Uterus (tissue), 4 donors: Measurements from ENCODE around the gene NHERF1. TPM values are rescaled to one million over a fixed set of nuclear protein-coding genes. Genes with fewer than 3 reads are reported as not detected.

Source experiments
- DNase-seq, 2 donors: peaks; one replicate each; pipeline ENCODE4 v3.0.0-alpha.2; 2019 to 2020
- H3K27ac ChIP-seq, 2 donors: fragments of 200-600 bp; sonication (generic); 1 replicate in 1 of 2; 2 replicates in 1 of 2; pipeline ENCODE4 v1.5.1; 2016 to 2018
- H3K27me3 ChIP-seq, 2 donors: fragments of 200-600 bp; sonication (generic); one replicate each; pipeline ENCODE4 v1.5.1; 2018 to 2019; ENCODE audit warnings: control low read depth in 1 of 2
- H3K36me3 ChIP-seq, 2 donors: fragments of 200-600 bp; sonication (generic); one replicate each; pipeline ENCODE4 v1.5.1; 2019; ENCODE audit warnings: control low read depth in 1 of 2
- H3K4me1 ChIP-seq, 2 donors: fragments of 200-600 bp; sonication (generic); one replicate each; pipeline ENCODE4 v1.5.1; 2018 to 2019; ENCODE audit warnings: control low read depth in 1 of 2
- H3K4me3 ChIP-seq, 2 donors: fragments of 200-600 bp; sonication (generic); 1 replicate in 1 of 2; 2 replicates in 1 of 2; pipeline ENCODE4 v1.5.1; 2018 to 2019; ENCODE audit warnings: mild to moderate bottlenecking in 1 of 2
- H3K9me3 ChIP-seq, 2 donors: fragments of 200-600 bp; sonication (generic); one replicate each; pipeline ENCODE4 v1.5.1; 2019; ENCODE audit warnings: control low read depth in 1 of 2
- CTCF ChIP-seq, 4 experiments: fragments of 200-600 bp in 2 of 4; fragments of 450-650 bp in 2 of 4; sonication (generic) in 2 of 4; IDR thresholded peaks; one replicate each; pipeline ENCODE4 v1.5.1; 2016 to 2019; ENCODE audit warnings: antibody characterized with exemption in 4 of 4, mild to moderate bottlenecking in 2 of 4, moderate library complexity in 1 of 4
- POLR2A ChIP-seq, 2 donors: fragments of 450-650 bp; IDR thresholded peaks; one replicate each; pipeline ENCODE4 v1.6.1; 2016; ENCODE audit warnings: antibody characterized with exemption in 2 of 2, mild to moderate bottlenecking in 1 of 2, moderate library complexity in 1 of 2
- intact Hi-C: fragments of 100-400 bp; cut with DNase I; formaldehyde crosslinking; loops from one replicate; pipeline ENCODE4 v1.15.1; 2023; ENCODE audit warnings: low total_unique reads
- total RNA-seq, 4 donors: library from RNA; depleted of rRNA in 3 of 4; stranded (reverse); fragments of >200 nt in 3 of 4; gene quantifications; one replicate each; pipeline versions ENCODE4 v1.1.0 to v1.2.4, GENCODE V29; 2014 to 2023
- donor health status: DM: yes; HTN: yes; CAD: no.

Gene NHERF1
- total RNA-seq, 4 donors from 2014 or later: 3.3 to 16.9 (median 12.0) TPM

- TF ChIP-seq POLR2A (IDR thresholded peaks at IDR 0.05) (no peak), CTCF (IDR thresholded peaks at IDR 0.05) (peak; percentile 88 to 98 (median 93))
- H3K9me3 ChIP-seq: no peaks in the 10 kb centered on the region
- intact Hi-C loops: loop anchor here (10.0 kb wide), 2 partner anchors 120 to 210 kb away; no protein-coding TSS in a partner anchor
- no peaks in the 10 kb centered on the region for H3K27me3 ChIP-seq
- no peaks in the 10 kb centered on the region for H3K4me1 ChIP-seq
- no peak overlapping the region for H3K4me3 ChIP-seq
- H3K36me3 ChIP-seq: no peaks in the 10 kb centered on the region
- peak overlapping the region in 1 of 2 donors; percentile 62 for H3K27ac ChIP-seq
- peak; percentile 72 to 77 for DNase-seq
Measured at GRCh38 chr17:74744714-74745547, 3.5 kb upstream of the NHERF1 start.

GRCh38 chr17:74745548-74746177, 2.8 kb upstream of the NHERF1 start:
- Histone ChIP-seq H3K36me3 (no peaks in the 10 kb centered on the region), H3K27ac (no peak overlapping the region), H3K4me1 (no peaks in the 10 kb centered on the region), H3K27me3 (no peaks in the 10 kb centered on the region), H3K9me3 (no peaks in the 10 kb centered on the region), H3K4me3 (no peak overlapping the region)
- intact Hi-C loops: loop anchor here (10.0 kb wide), 2 partner anchors 119 to 209 kb away; no protein-coding TSS in a partner anchor
- TF ChIP-seq POLR2A (IDR thresholded peaks at IDR 0.05) (no peak), CTCF (IDR thresholded peaks at IDR 0.05) (no peak)
- DNase-seq: no peak

- Histone ChIP-seq H3K9me3 (no peaks in the 10 kb centered on the region), H3K27me3 (no peaks in the 10 kb centered on the region), H3K27ac (peak overlapping the region in 1 of 2 donors; percentile 55), H3K4me1 (no peaks in the 10 kb centered on the region), H3K36me3 (no peaks in the 10 kb centered on the region), H3K4me3 (no peak overlapping the region)
- no peak for DNase-seq
- no peak for TF ChIP-seq POLR2A (IDR thresholded peaks at IDR 0.05)
- no peak for TF ChIP-seq CTCF (IDR thresholded peaks at IDR 0.05)
- intact Hi-C loops: loop anchor here (10.0 kb wide), 2 partner anchors 118 to 208 kb away; no protein-coding TSS in a partner anchor
Measured at GRCh38 chr17:74746376-74746775, 2.1 kb upstream of the NHERF1 start.

- no peak overlapping the region for H3K4me3 ChIP-seq
- no peaks in the 10 kb centered on the region for H3K4me1 ChIP-seq
- no peak for DNase-seq
- H3K36me3 ChIP-seq: no peaks in the 10 kb centered on the region
- peak overlapping the region in 1 of 2 donors; percentile 55 for H3K27ac ChIP-seq
- TF ChIP-seq POLR2A (IDR thresholded peaks at IDR 0.05) (no peak), CTCF (IDR thresholded peaks at IDR 0.05) (no peak)
- intact Hi-C loops: loop anchor here (10.0 kb wide), 2 partner anchors 118 to 208 kb away; no protein-coding TSS in a partner anchor
- H3K27me3 ChIP-seq: no peaks in the 10 kb centered on the region
- H3K9me3 ChIP-seq: no peaks in the 10 kb centered on the region
Measured at GRCh38 chr17:74746922-74747321, 1.5 kb upstream of the NHERF1 start.

- Histone ChIP-seq H3K27ac (peak overlapping the region; percentile 30 to 55), H3K36me3 (no peaks in the 10 kb centered on the region), H3K4me1 (no peaks in the 10 kb centered on the region), H3K4me3 (peak overlapping the region; percentile 26 to 92), H3K9me3 (no peaks in the 10 kb centered on the region), H3K27me3 (no peaks in the 10 kb centered on the region)
- DNase-seq: no peak
- intact Hi-C loops: loop anchor here (10.0 kb wide), 2 partner anchors 117 to 207 kb away; no protein-coding TSS in a partner anchor
- TF ChIP-seq POLR2A (IDR thresholded peaks at IDR 0.05) (no peak), CTCF (IDR thresholded peaks at IDR 0.05) (peak in 3 of 4 experiments; percentile 3 to 36 (median 36))
Measured at GRCh38 chr17:74748279-74748528, 224 bp upstream of the NHERF1 start.
